GM20431 (cell line): Measurements from ENCODE around the gene MDP1.

Source experiments
- in situ Hi-C: fragments of 300-500 bp; cut with MseI, MboI; formaldehyde crosslinking; loops from one replicate; pipeline ENCODE4 v1.15.0; 2020; ENCODE audit warnings: low sequenced_read_pairs; ENCODE audit not compliant: unreplicated experiment

MDP1 gene

DNA sequence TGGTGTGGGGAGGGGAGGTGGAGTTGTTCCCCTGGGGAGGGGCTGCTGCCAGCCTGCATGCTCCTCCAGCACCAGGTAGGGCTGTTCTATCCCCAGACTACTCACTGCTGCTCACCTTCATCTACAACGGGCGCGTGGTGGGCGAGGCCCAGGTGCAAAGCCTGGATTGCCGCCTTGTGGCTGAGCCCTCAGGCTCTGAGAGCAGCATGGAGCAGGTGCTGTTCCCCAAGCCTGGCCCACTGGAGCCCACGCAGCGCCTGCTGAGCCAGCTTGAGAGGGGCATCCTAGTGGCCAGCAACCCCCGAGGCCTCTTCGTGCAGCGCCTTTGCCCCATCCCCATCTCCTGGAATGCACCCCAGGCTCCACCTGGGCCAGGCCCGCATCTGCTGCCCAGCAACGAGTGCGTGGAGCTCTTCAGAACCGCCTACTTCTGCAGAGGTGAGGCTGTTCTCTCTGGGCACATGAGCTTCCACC, 51.3 kb downstream of the MDP1 start:
- in situ Hi-C loops, result no loop called here
